ENCODE results near the gene CCDC92.

- TF ChIP-seq CTCF (IDR thresholded peaks at IDR 0.05) (no peak), POLR2A (IDR thresholded peaks at IDR 0.05) (no peak)
Measured at GRCh38 chr12:124002021-124002644, 29.5 kb upstream of the CCDC92 start.
